HL-60/S4 (cell line): ENCODE results near the gene BLNK.
"Not testable (repeated sequence)": the region's sequence is repeated elsewhere in the genome, so short reads cannot be mapped to it uniquely, and the experiment has no call there.

Source experiments
- in situ Hi-C: fragments of 300-500 bp; cut with MboI; formaldehyde crosslinking; loops from 2 replicates; pipeline ENCODE4 v1.14.3; 2022; ENCODE audit warnings: low sequenced_read_pairs

BLNK gene

GRCh38 chr10:96271016-96271815 is at the start of gene BLNK:
BLNK (minus strand) TSS chr10:96271569; CDS start chr10:96271398, 171 bp downstream.
- in situ Hi-C loops = no loop called here

DNA sequence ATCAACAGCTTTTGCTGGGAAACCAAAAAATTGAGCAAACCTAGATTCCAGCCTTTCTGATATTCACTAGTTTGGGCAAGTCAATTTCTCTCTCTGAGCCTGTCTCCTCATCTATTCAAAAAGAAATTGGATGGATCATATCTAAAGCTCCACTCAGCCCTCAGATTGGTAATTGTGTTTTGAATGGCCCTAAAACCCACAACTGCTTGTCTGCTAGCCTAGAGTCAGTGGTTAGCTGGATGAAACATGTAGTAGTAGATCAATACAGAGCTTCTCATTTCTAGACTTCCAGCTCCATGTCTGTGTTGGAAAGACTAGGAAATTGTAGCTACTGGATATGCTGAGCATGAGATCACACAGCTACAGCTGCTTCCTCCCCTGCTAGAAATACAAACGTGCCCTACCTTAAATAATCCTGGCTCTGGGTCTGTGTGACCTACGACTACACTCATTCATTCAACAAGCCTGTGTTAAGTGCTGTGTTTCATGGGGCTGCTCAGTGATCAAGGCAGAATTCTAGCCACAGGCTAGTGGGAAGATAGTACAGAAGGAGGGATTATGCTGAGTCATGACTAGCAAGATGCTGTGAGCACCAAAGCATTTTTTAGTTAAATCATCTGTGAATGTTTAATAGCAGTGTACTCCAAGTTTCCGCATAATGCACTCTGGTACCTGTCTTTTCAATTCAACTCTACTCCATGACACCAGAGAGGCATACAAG is 48.5 kb upstream of the BLNK start:
- in situ Hi-C loops = no loop called here

DNA sequence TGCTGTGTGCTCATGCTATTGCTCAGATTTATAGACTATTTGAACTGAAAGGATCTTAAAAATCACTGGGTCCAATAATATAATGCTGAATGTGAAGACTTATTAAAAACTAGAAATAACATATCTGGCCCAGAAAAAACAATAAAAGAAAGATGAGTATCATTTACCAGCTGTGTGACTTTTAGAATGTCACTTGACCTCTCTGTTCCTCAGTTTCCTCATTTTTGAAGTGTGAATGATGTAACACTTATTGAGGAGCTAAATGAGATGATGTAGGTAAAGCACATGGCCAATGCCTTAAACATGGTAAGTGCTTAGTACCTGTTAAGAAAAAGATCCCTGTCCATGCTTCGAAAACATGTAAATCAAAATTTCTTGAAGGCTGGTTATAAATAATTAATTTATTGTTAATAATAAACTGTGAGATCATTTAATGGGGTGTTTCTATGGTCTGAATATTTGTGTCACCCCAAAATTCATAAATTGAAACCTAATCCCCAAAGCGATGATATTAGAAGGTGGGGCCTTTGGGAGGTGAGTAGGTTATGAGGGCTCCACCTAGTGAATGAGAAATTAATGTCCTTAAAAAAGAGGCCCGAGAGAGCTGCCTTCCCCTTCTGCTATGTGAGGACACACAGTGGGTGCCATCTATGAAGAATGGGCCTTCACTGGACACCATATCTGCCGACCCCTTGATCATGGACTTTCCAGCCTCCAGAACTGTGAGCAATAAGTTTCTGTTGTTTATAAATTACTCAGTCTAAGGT is 45.9 kb upstream of the BLNK start:
- in situ Hi-C loops = no loop called here

- in situ Hi-C loops = no loop called here
Observed at GRCh38 chr10:96313344-96313743, 42.0 kb upstream of the BLNK start.

- in situ Hi-C loops = no loop called here
Observed at GRCh38 chr10:96311180-96311715, 39.9 kb upstream of the BLNK start.

- in situ Hi-C loops = no loop called here
Observed at GRCh38 chr10:96310321-96310669, 38.9 kb upstream of the BLNK start.

DNA sequence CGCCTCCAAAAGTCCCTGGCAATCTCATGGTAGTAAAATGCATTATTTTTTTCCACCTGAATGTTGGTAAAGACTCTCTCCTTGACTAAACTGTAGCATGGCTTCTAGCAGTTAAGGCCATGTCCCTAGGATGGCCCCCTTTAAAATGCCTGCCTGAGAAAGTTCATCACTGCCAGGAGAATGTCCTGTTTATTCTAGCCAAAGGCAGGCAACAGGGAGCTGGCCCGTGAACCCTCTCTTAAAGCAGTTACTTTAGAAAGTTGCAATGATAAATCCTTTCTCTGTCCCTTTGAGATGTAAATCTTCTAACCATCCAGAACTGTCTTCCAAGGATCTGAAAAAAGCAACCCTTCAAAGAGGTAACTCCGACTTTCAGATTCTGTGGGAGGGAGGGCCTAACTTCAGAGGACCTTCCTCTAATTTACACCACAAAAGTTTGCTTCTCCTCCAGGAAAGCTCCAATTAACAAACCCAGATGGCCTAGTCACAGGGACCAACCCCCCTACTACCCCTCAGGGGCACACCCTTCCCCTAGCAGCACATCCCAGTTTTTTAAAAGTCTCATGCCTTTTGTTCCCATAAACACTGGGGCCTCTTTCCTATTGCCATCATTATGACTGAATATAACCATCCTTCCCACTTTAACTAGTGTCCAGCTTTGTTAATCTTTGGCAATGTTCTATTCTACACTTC is 38.4 kb upstream of the BLNK start:
- in situ Hi-C loops = no loop called here

DNA sequence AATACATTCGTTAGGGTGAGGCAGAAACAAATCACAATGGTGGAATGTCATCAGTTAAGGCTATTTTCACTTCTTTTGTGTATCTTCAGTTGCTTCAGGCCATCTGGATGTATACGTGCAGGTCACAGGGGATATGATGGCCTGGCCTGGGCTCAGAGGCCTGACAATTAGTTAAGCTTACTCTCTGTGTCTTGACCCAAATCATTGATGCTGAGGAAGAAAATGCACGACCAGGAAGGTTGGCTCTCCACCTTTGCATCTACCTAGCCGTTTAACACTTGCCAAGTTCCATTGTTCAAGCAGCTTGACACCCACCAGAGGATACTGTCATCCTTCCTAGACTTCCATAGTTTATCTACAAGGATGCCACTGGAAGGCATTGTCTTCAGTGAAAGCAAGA is 37.5 kb upstream of the BLNK start:
- in situ Hi-C loops = not testable (repeated sequence)

DNA sequence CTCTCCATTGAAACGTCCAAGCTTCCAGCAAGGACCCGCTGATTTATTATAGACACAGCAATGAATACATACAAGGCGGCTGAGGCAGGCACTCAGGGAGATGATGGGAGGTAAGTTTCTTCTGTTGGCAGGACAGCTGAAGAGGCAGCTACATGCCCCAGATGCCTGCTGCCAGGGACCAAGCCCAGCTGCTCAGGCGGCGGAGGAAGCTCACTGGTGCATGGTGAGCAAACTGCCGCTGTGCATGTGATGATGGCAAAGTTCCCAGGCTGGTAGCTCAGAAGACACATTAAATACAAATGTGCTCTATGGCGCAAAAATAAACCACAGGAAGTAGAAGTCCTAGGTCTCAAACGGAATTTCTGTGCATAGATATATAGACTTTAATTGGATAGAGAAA is 35.1 kb upstream of the BLNK start:
- in situ Hi-C loops = no loop called here

GRCh38 chr10:96305019-96305418 is 33.6 kb upstream of the BLNK start:
- in situ Hi-C loops = no loop called here

DNA sequence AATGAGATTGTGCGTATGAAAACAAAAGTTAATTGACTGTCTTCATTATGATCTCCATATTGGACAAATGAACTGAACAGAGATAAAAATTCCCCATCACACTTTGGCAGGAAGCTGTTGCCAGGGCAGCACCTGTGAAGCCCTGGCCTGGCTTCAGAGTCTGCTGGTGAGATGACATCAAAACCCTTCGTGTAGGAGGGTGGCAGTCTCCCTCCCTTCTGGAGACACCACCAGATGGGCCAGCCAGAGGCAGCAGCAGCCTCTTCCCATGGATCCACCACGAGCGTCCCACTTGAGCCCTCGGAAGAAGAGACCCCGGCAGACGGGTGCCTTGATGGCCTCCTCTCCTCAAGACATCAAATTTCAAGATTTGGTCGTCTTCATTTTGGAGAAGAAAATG is 32.9 kb upstream of the BLNK start, which contains the start of gene DNTT:
Gene DNTT, plus strand, starts transcription at position 205 of the 400 bp plus-strand sequence. Its CDS starts 64 bp downstream, at position 269.
- in situ Hi-C loops = no loop called here

- in situ Hi-C loops = no loop called here
Observed at GRCh38 chr10:96301616-96302015, 30.2 kb upstream of the BLNK start.

DNA sequence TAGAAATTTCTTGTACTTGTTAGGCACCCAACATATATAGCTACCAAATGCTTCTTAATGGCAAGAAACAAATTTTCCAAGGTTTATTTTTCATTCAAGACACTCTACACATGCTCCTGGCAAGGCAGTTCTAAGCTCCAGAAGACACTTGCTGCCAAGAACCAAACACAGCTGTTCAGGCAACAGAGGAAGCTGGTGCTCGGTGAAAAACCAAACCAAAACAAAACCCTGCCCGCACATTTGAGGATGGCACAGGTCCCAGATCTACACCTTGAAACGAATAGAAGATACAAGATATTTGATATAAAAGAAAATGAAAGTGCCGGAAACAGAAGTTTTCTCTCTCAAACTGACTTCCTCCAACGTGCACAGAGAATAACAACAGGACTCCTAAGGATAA is 28.0 kb upstream of the BLNK start:
- in situ Hi-C loops = no loop called here

DNA sequence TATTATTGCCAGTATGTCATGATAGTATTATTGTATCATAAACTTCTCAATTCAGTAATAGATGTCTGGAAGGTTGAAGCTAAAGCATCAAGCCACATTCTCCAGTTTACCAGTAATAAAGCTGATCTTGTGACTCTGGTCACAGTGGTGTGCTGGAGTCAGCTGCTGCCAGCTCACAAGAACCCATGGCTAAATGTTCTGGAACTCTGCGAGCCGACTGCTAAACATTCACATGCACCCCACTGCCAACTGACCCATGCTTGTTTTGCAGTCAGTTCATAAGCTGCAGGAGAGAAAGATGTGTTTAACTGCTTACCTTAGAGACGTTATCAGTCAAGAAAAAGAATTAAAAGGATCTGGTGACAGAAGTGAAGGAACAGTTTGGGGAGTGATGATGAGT is 27.0 kb upstream of the BLNK start:
- in situ Hi-C loops = no loop called here

- in situ Hi-C loops = no loop called here
Observed at GRCh38 chr10:96297486-96297885, 26.1 kb upstream of the BLNK start.

DNA sequence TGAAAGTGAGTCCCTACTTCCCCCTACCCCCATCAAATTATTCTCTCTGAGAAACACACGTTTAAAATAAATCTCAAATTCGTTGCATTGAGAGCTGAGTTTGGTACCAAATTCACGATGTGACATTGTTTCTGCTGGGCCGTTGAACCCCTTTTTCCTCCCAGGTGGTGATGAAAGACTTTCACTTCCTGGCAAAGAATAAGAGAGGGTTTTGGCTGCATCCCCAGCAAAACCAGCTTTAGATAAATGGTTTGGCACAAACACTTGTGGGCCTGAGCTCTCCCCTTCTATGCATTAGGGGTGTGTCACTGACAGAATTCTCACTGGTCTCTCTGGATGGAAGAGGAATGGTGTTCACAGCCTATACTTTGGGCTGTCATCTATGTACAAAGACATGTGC is 24.1 kb upstream of the BLNK start:
- in situ Hi-C loops = no loop called here

DNA sequence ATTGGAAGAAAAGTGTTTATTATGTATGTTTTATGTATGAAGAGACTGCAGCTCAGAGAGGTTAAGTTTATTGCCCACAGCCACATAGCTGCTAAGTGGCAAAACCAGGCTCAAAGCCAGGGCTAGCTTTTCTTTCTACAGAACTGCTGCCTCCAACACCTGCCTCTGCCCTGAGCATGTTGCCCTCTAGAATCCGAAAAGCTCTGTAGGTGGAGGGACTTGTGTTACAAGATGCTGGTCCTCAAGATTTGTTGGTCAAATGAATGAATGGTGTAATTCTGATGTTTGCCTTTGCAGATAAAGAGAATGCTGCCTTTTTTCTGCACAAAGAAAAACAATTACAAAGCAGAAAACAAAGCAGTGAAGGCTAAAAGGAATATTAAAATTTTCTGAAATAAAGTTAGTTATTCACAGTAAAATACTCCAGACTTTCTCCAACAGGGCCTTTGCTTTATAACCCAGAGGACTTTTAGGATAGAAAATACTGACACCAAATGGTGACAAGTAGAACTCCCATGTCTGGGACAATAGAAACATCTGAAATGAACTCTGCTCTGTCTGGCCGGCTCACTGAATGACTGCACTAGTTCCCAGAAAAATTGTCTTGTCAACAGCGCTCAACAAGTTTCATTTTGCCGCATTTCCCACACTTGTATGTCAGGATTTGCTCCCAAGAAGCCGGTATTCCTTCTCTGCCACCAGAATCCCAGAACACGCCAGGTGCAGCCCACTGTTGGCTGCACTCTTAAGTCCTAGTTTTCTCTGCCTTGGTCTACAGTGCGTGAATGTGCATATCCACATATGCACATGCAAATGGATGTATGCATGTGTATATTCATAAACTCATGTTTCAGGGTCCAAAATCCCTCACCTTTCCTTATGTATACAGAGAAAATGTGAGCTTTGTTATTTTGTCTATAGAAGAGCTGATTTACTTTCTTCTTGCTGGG is 21.9 kb upstream of the BLNK start:
- in situ Hi-C loops = no loop called here

- in situ Hi-C loops = no loop called here
Observed at GRCh38 chr10:96290368-96291133, 19.2 kb upstream of the BLNK start.
